Tibial artery (tissue), 4 donors: ENCODE results near the gene TESK2.

Experiments
- DNase-seq, 2 donors: peaks; one replicate each; pipeline ENCODE4 v3.0.0-alpha.2; 2019
- H3K27ac ChIP-seq, 2 donors: fragments of 200-600 bp; sonication (generic) in 1 of 2; 1 replicate in 1 of 2; 2 replicates in 1 of 2; pipeline ENCODE4 v1.5.1; 2018 to 2019; ENCODE audit warnings: mild to moderate bottlenecking in 1 of 2
- H3K27me3 ChIP-seq, 2 donors: fragments of 200-600 bp; sonication (generic) in 1 of 2; one replicate each; pipeline versions ENCODE4 v1.5.1 to v1.6.0; 2016 to 2019
- H3K36me3 ChIP-seq, 3 donors: fragments of 200-600 bp; sonication (generic) in 2 of 3; one replicate each; pipeline ENCODE4 v1.5.1; 2016 to 2019; ENCODE audit warnings: mild to moderate bottlenecking in 2 of 3
- H3K4me1 ChIP-seq, 4 donors: fragments of 200-600 bp; sonication (generic) in 2 of 4; 1 replicate in 3 of 4; 2 replicates in 1 of 4; pipeline ENCODE4 v1.5.1; 2016 to 2019
- H3K4me3 ChIP-seq, 2 donors: fragments of 200-600 bp; sonication (generic) in 1 of 2; 1 replicate in 1 of 2; 2 replicates in 1 of 2; pipeline ENCODE4 v1.5.1; 2018 to 2019; ENCODE audit warnings: mild to moderate bottlenecking in 2 of 2
- H3K9me3 ChIP-seq, 3 donors: fragments of 200-600 bp; sonication (generic) in 1 of 3; one replicate each; pipeline ENCODE4 v1.5.1; 2016 to 2019
- CTCF ChIP-seq, 2 experiments: fragments of 200-600 bp in 1 of 2; fragments of 450-650 bp in 1 of 2; IDR thresholded peaks; one replicate each; pipeline ENCODE4 v1.5.1; 2017 to 2019; ENCODE audit warnings: antibody characterized with exemption in 2 of 2, mild to moderate bottlenecking in 1 of 2, moderate library complexity in 1 of 2
- intact Hi-C: fragments of 100-400 bp; cut with DNase I; formaldehyde crosslinking; loops from one replicate; pipeline ENCODE4 v1.15.0; 2023; ENCODE audit warnings: low total_unique reads

Gene TESK2

DNA sequence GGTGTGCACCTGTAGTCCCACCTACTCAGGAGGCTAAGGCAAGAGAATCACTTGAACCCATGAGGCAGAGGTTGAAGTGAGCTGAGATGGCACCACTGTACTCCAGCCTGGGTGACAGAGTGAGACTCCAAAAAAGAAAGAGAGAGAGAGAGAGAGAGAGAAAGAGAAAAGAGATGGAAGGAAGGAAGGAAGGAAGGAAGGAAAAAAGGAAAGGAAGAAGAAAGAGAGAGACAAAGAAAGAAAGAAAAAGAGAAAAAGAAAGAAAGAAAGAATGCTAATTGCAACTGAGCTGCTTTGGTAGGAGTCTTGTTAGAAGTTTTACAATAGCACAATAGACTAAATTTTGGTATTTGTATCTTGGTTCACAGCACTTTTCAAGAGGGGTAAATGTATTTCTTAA is 25.7 kb downstream of the TESK2 start:
- no peak for TF ChIP-seq CTCF (IDR thresholded peaks at IDR 0.05)
- Histone ChIP-seq H3K4me3 (no peak overlapping the region), H3K4me1 (no peaks in the 10 kb centered on the region), H3K9me3 (no peaks in the 10 kb centered on the region), H3K27ac (no peak overlapping the region), H3K36me3 (no peaks in the 10 kb centered on the region), H3K27me3 (no peaks in the 10 kb centered on the region)
- no peak for DNase-seq
- intact Hi-C loops = no loop called here

DNA sequence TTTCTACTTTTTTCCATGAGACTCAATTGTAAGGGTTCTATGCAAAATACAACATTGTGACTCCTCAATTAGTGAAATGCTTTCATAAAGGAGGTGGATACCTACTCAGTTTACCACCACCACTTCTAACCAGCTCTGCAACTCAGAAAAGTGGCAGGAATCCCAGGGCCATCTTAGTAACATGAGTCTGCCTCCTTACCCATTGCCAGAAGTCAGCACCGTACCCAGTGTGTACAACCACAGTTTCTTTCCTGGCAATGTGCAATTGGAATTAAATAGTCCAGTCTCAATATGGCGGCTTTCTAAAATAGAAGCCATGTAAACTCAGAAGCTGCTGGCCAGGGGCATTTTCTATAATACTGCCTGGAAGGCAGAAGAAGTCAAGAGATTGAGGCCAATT is 32.1 kb downstream of the TESK2 start:
- no peak overlapping the region for H3K4me3 ChIP-seq
- no peaks in the 10 kb centered on the region for H3K36me3 ChIP-seq
- H3K9me3 ChIP-seq = no peaks in the 10 kb centered on the region
- no peaks in the 10 kb centered on the region for H3K27me3 ChIP-seq
- DNase-seq = no peak
- no peak overlapping the region for H3K27ac ChIP-seq
- TF ChIP-seq CTCF (IDR thresholded peaks at IDR 0.05) = no peak
- intact Hi-C loops = no loop called here
- no peaks in the 10 kb centered on the region for H3K4me1 ChIP-seq

DNA sequence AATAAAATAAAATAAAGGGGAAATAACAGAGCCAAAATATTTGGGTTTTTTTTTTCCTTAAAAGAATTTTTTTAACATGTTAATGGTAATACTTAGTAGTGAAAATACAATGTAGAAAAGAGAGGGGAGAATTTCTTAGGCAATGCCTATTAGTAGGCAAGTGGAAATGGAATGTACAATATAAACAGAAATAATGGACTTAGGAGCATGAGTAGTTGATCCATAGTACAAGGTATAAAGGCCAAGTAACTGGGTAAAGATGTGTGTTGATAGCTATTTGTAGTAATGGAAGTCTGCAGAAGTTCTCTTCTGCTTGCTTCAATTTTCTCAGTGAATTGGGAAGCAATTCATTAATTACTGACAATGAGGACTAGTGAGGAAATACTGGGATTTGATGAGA is 34.4 kb downstream of the TESK2 start:
- H3K36me3 ChIP-seq = no peaks in the 10 kb centered on the region
- H3K4me1 ChIP-seq = no peaks in the 10 kb centered on the region
- H3K4me3 ChIP-seq = no peak overlapping the region
- H3K27ac ChIP-seq = no peak overlapping the region
- no peak for DNase-seq
- TF ChIP-seq CTCF (IDR thresholded peaks at IDR 0.05) = no peak
- no peaks in the 10 kb centered on the region for H3K9me3 ChIP-seq
- intact Hi-C loops = no loop called here
- no peaks in the 10 kb centered on the region for H3K27me3 ChIP-seq

- no peak overlapping the region for H3K4me3 ChIP-seq
- H3K27me3 ChIP-seq = no peaks in the 10 kb centered on the region
- TF ChIP-seq CTCF (IDR thresholded peaks at IDR 0.05) = no peak
- no peak overlapping the region for H3K27ac ChIP-seq
- intact Hi-C loops = no loop called here
- no peaks in the 10 kb centered on the region for H3K36me3 ChIP-seq
- DNase-seq = no peak
- H3K9me3 ChIP-seq = no peaks in the 10 kb centered on the region
- H3K4me1 ChIP-seq = no peaks in the 10 kb centered on the region
Measured at GRCh38 chr1:45455162-45455561, 35.8 kb downstream of the TESK2 start.

DNA sequence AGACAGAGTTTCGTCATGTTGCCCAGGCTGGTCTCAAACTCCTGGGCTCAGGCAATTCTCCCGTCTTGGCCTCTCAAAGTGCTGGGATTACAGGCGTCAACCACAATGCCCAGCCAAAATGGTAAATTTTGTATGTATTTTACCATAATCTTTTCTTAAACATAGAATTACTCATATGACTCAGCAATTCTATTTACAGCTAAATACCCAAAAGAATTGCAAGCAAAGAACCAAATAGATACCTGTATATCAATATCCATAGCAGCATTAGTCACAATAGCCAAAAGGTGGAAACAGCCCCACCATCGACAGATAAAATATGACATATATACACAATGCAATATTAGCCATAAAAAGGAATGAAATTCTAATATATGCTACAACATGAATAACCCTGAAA is 36.5 kb downstream of the TESK2 start:
- H3K36me3 ChIP-seq = no peaks in the 10 kb centered on the region
- no peaks in the 10 kb centered on the region for H3K9me3 ChIP-seq
- H3K27me3 ChIP-seq = no peaks in the 10 kb centered on the region
- no peak for TF ChIP-seq CTCF (IDR thresholded peaks at IDR 0.05)
- H3K27ac ChIP-seq = no peak overlapping the region
- no peak for DNase-seq
- no peak overlapping the region for H3K4me3 ChIP-seq
- H3K4me1 ChIP-seq = no peaks in the 10 kb centered on the region
- intact Hi-C loops = no loop called here

- no peak for TF ChIP-seq CTCF (IDR thresholded peaks at IDR 0.05)
- H3K4me3 ChIP-seq = no peak overlapping the region
Measured at GRCh38 chr1:45452503-45452902, 38.5 kb downstream of the TESK2 start.

More at GRCh38 chr1:45452503-45452902, 38.5 kb downstream of the TESK2 start:
- Histone ChIP-seq H3K9me3 (no peaks in the 10 kb centered on the region), H3K27me3 (no peaks in the 10 kb centered on the region), H3K27ac (no peak overlapping the region), H3K36me3 (no peaks in the 10 kb centered on the region), H3K4me1 (no peaks in the 10 kb centered on the region)
- intact Hi-C loops = no loop called here
- no peak for DNase-seq
